Endothelial cell of umbilical vein (primary cell): ENCODE measurements around the gene CDC40.

Source experiments
- CTCF ChIP-seq, 2 donors: IDR thresholded peaks; 1 replicate in 1 of 2; 2 replicates in 1 of 2; pipeline ENCODE4 v1.5.1; 2011; ENCODE audit warnings: low read length in 2 of 2, mild to moderate bottlenecking in 2 of 2, moderate library complexity in 2 of 2, control low read depth in 1 of 2, inconsistent platforms in 1 of 2, low read depth in 1 of 2; ENCODE audit not compliant: insufficient read depth in 1 of 2; ENCODE audit errors: extremely low read depth in 1 of 2
- EZH2 ChIP-seq: IDR thresholded peaks from 2 replicates; pipeline ENCODE4 v1.6.1; 2012; ENCODE audit warnings: borderline replicate concordance, low read depth, mild to moderate bottlenecking, moderate library complexity, low read length, inconsistent platforms; ENCODE audit not compliant: severe bottlenecking
- FOS ChIP-seq: IDR thresholded peaks from 2 replicates; pipeline ENCODE4 v1.6.1; 2011; ENCODE audit warnings: mild to moderate bottlenecking, low read length, moderate library complexity, borderline replicate concordance; ENCODE audit not compliant: insufficient read depth
- GATA2 ChIP-seq: IDR thresholded peaks from 2 replicates; pipeline ENCODE4 v1.7.0; 2011; ENCODE audit warnings: low read depth, mild to moderate bottlenecking, moderate library complexity, mixed read lengths, low read length; ENCODE audit not compliant: insufficient read length, insufficient read depth
- JUN ChIP-seq: IDR thresholded peaks from 2 replicates; pipeline ENCODE4 v1.6.1; 2011; ENCODE audit warnings: borderline replicate concordance, low read depth; ENCODE audit not compliant: insufficient read length, insufficient read depth
- MAX ChIP-seq: IDR thresholded peaks from 2 replicates; pipeline ENCODE4 v1.6.1; 2011; ENCODE audit not compliant: insufficient read depth, insufficient read length
- MYC ChIP-seq: IDR thresholded peaks from one replicate; pipeline ENCODE4 v1.6.1; 2011; ENCODE audit warnings: mild to moderate bottlenecking, low read depth, low read length
- POLR2A ChIP-seq: IDR thresholded peaks from 2 replicates; pipeline ENCODE4 v1.6.1; 2012; ENCODE audit warnings: low read depth, mild to moderate bottlenecking, control low read depth, low read length
- POLR2AphosphoS5 ChIP-seq: IDR thresholded peaks from 2 replicates; pipeline ENCODE4 v1.6.1; 2012; ENCODE audit warnings: low read depth, mild to moderate bottlenecking, control low read depth, low read length, moderate library complexity; ENCODE audit not compliant: insufficient read depth

GRCh38 chr6:110179406-110180227 lies 610 bp upstream of the CDC40 start, which contains the start of gene WASF1:
- TF ChIP-seq CTCF (IDR thresholded peaks at IDR 0.05; ENCODE audit: extremely low read depth in 1 of 2, insufficient read depth in 1 of 2, low read depth in 1 of 2, low read length in 2 of 2): no peak
- TF ChIP-seq POLR2A: peak; percentile 63
- no peak for TF ChIP-seq EZH2
- peak; percentile 80 for TF ChIP-seq POLR2AphosphoS5
- TF ChIP-seq MAX: peak; percentile 29
- TF ChIP-seq JUN: no peak
- peak; percentile 73 for TF ChIP-seq MYC
- TF ChIP-seq FOS: no peak
- TF ChIP-seq GATA2: no peak
